SK-N-SH treated with all-trans-retinoic acid at 6 μM for 48 hours (cell line): Measurements from ENCODE around the gene CLEC2B.

Experiments used
- ISL1 ChIP-seq: fragments of 250-450 bp; sonication (Bioruptor Pico); IDR thresholded peaks from 2 replicates; pipeline ENCODE4 v2.1.2; 2022; ENCODE audit warnings: mild to moderate bottlenecking, moderate library complexity
- PATZ1 ChIP-seq: fragments of 250-450 bp; sonication (Bioruptor Pico); IDR thresholded peaks from 2 replicates; pipeline ENCODE4 v1.8.0; 2020; ENCODE audit warnings: mild to moderate bottlenecking, moderate library complexity, borderline replicate concordance
- PPARA ChIP-seq: fragments of 250-450 bp; sonication (Bioruptor Pico); IDR thresholded peaks from 2 replicates; pipeline ENCODE4 v1.5.0; 2020; ENCODE audit warnings: mild to moderate bottlenecking, borderline replicate concordance
- ZFP3 ChIP-seq: fragments of 250-450 bp; sonication (Bioruptor Pico); IDR thresholded peaks from 2 replicates; pipeline ENCODE4 v1.5.0; 2020; ENCODE audit warnings: mild to moderate bottlenecking, moderate library complexity
- TF ChIP-seq, protein P1 (sequence below): fragments of 250-450 bp; sonication (Bioruptor Pico); IDR thresholded peaks from 2 replicates; pipeline ENCODE4 v1.5.0; 2020; ENCODE audit warnings: mild to moderate bottlenecking, moderate library complexity

- TF ChIP-seq PATZ1 (CRISPR knock-in tag) (no peak), ISL1 (CRISPR knock-in tag) (no peak), ZFP3 (CRISPR knock-in tag) (no peak), PPARA (CRISPR knock-in tag) (no peak)
- TF ChIP-seq, protein P1, sequence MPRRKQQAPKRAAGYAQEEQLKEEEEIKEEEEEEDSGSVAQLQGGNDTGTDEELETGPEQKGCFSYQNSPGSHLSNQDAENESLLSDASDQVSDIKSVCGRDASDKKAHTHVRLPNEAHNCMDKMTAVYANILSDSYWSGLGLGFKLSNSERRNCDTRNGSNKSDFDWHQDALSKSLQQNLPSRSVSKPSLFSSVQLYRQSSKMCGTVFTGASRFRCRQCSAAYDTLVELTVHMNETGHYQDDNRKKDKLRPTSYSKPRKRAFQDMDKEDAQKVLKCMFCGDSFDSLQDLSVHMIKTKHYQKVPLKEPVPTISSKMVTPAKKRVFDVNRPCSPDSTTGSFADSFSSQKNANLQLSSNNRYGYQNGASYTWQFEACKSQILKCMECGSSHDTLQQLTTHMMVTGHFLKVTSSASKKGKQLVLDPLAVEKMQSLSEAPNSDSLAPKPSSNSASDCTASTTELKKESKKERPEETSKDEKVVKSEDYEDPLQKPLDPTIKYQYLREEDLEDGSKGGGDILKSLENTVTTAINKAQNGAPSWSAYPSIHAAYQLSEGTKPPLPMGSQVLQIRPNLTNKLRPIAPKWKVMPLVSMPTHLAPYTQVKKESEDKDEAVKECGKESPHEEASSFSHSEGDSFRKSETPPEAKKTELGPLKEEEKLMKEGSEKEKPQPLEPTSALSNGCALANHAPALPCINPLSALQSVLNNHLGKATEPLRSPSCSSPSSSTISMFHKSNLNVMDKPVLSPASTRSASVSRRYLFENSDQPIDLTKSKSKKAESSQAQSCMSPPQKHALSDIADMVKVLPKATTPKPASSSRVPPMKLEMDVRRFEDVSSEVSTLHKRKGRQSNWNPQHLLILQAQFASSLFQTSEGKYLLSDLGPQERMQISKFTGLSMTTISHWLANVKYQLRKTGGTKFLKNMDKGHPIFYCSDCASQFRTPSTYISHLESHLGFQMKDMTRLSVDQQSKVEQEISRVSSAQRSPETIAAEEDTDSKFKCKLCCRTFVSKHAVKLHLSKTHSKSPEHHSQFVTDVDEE (CRISPR knock-in tag) = no peak
Observed at GRCh38 chr12:9827209-9827888, 41.8 kb downstream of the CLEC2B start, which contains the start of gene KLRF1.
